H1 (cell line): ENCODE data around the gene SLC39A7. TPM values are rescaled to one million over a fixed set of nuclear protein-coding genes. Genes with fewer than 3 reads are reported as not detected.

Source experiments
- CTCF ChIA-PET: fragments of 300-600 bp; sonication (Branson Sonifier 250); formaldehyde crosslinking; loops from one replicate; lab custom pipeline; 2021; ENCODE audit not compliant: partially characterized antibody; lab: Charles Lee
- POLR2A ChIA-PET: fragments of 300-600 bp; sonication (Branson Sonifier 250); formaldehyde crosslinking; loops from one replicate; lab custom pipeline; 2021; ENCODE audit warnings: inconsistent platforms; ENCODE audit not compliant: partially characterized antibody; lab: Charles Lee
- DNase-seq, 2 experiments: peaks; one replicate each; pipeline versions ENCODE4 v3.0.0 to v3.0.0-alpha.2; 2010 to 2022; ENCODE audit warnings: low spot score in 2 of 2, low read depth in 1 of 2, mixed read lengths in 1 of 2
- FAIRE-seq: peaks from 2 replicates; lab custom pipeline; 2011; peaks lifted over from hg19 to GRCh38; lab: Jason Lieb, UNC
- H2AFZ ChIP-seq: 2 replicates; pipeline ENCODE4 v1.8.1; 2012; ENCODE audit warnings: low read length, inconsistent platforms
- H2AK5ac ChIP-seq: 2 replicates; pipeline ENCODE4 v1.6.1; 2013; ENCODE audit warnings: low read depth, low read length
- H2BK120ac ChIP-seq: replicated peaks from 2 replicates; pipeline ENCODE3; 2013; ENCODE audit warnings: low read depth, low read length, inconsistent platforms
- H2BK12ac ChIP-seq: 2 replicates; pipeline ENCODE4 v1.6.1; 2013; ENCODE audit warnings: low read depth, low read length
- H2BK15ac ChIP-seq: 2 replicates; pipeline ENCODE4 v1.6.1; 2013; ENCODE audit warnings: low read length
- H2BK20ac ChIP-seq: 2 replicates; pipeline ENCODE4 v1.6.1; 2013; ENCODE audit warnings: low read length
- H2BK5ac ChIP-seq: 2 replicates; pipeline ENCODE4 v1.6.1; 2013; ENCODE audit warnings: low read depth, low read length
- H3K14ac ChIP-seq: 2 replicates; pipeline ENCODE4 v1.6.1; 2013; ENCODE audit warnings: inconsistent platforms; ENCODE audit not compliant: insufficient read length
- H3K18ac ChIP-seq: 2 replicates; pipeline ENCODE4 v1.6.1; 2013; ENCODE audit warnings: low read length; ENCODE audit errors: extremely low read depth
- H3K23ac ChIP-seq: 2 replicates; pipeline ENCODE4 v1.6.1; 2013; ENCODE audit warnings: inconsistent platforms; ENCODE audit not compliant: insufficient read length
- H3K23me2 ChIP-seq: 2 replicates; pipeline ENCODE4 v1.6.1; 2013; ENCODE audit warnings: low read depth, low read length
- H3K27ac ChIP-seq: 2 replicates; pipeline ENCODE4 v1.6.1; 2011; ENCODE audit warnings: low read depth, low read length, inconsistent platforms
- H3K27me3 ChIP-seq, 4 experiments: replicated peaks in 1 of 4; 1 replicate in 1 of 4; 2 replicates in 3 of 4; pipeline versions ENCODE4 v1.6.1 to v1.8.1; 2011 to 2013; ENCODE audit warnings: low read length in 3 of 4, mild to moderate bottlenecking in 3 of 4, inconsistent platforms in 2 of 4, mixed read lengths in 2 of 4, moderate library complexity in 1 of 4; ENCODE audit not compliant: control insufficient read depth in 3 of 4, insufficient read depth in 3 of 4; ENCODE audit errors: extremely low read depth in 1 of 4
- H3K36me3 ChIP-seq, 4 experiments: 2 replicates each; pipeline versions ENCODE4 v1.6.1 to v1.8.1; 2011 to 2013; ENCODE audit warnings: mild to moderate bottlenecking in 4 of 4, low read length in 3 of 4, moderate library complexity in 2 of 4, control low read depth in 1 of 4, inconsistent platforms in 1 of 4; ENCODE audit not compliant: insufficient read depth in 4 of 4, control insufficient read depth in 2 of 4
- H3K4ac ChIP-seq: replicated peaks from 2 replicates; pipeline ENCODE3; 2013; ENCODE audit warnings: low read length, low read depth, mixed read lengths, inconsistent platforms; ENCODE audit not compliant: insufficient read length
- H3K4me1 ChIP-seq, 4 experiments: replicated peaks in 1 of 4; 1 replicate in 1 of 4; 2 replicates in 3 of 4; pipeline versions ENCODE4 v1.6.1 to v1.8.1; 2011 to 2013; ENCODE audit warnings: low read length in 3 of 4, inconsistent platforms in 2 of 4, mixed read lengths in 1 of 4; ENCODE audit not compliant: insufficient read depth in 4 of 4, control insufficient read depth in 3 of 4
- H3K4me2 ChIP-seq, 2 experiments: 2 replicates each; pipeline versions ENCODE4 v1.6.1 to v1.8.1; 2011 to 2013; ENCODE audit warnings: low read depth in 2 of 2, low read length in 2 of 2, control low read depth in 1 of 2, inconsistent platforms in 1 of 2, mild to moderate bottlenecking in 1 of 2; ENCODE audit not compliant: insufficient read depth in 1 of 2
- H3K4me3 ChIP-seq, 4 experiments: fragments of 200-600, 300-600 bp in 1 of 4; sonication (generic), shearing (Covaris generic), sonication (Bioruptor Twin) in 1 of 4; 2 replicates each; pipeline versions ENCODE4 v1.5.1 to v1.8.1; 2011 to 2016; ENCODE audit warnings: low read length in 4 of 4, low read depth in 3 of 4, control low read depth in 2 of 4, inconsistent platforms in 2 of 4, mild to moderate bottlenecking in 2 of 4, mixed read lengths in 1 of 4, moderate library complexity in 1 of 4; ENCODE audit not compliant: insufficient read depth in 2 of 4; ENCODE audit errors: extremely low read depth in 1 of 4
- H3K56ac ChIP-seq: replicated peaks from 2 replicates; pipeline ENCODE3; 2013; ENCODE audit warnings: low read depth, mild to moderate bottlenecking, mixed read lengths, low read length, inconsistent platforms; ENCODE audit not compliant: insufficient read length
- H3K79me1 ChIP-seq: 2 replicates; pipeline ENCODE4 v1.6.1; 2013; ENCODE audit warnings: low read depth, low read length, control low read depth
- H3K79me2 ChIP-seq, 2 experiments: 2 replicates each; pipeline versions ENCODE4 v1.6.1 to v1.8.1; 2012 to 2013; ENCODE audit warnings: low read length in 2 of 2, mild to moderate bottlenecking in 2 of 2, inconsistent platforms in 1 of 2; ENCODE audit not compliant: insufficient read depth in 2 of 2, control insufficient read depth in 1 of 2
- H3K9ac ChIP-seq, 4 experiments: replicated peaks in 1 of 4; 1 replicate in 1 of 4; 2 replicates in 3 of 4; pipeline versions ENCODE4 v1.6.1 to v1.8.1; 2011 to 2013; ENCODE audit warnings: low read depth in 3 of 4, low read length in 3 of 4, control low read depth in 2 of 4, mild to moderate bottlenecking in 2 of 4, moderate library complexity in 2 of 4, inconsistent platforms in 1 of 4; ENCODE audit errors: extremely low read depth in 1 of 4
- H3K9me3 ChIP-seq, 2 experiments: 2 replicates each; pipeline versions ENCODE4 v1.6.1 to v1.8.1; 2012 to 2013; ENCODE audit warnings: mild to moderate bottlenecking in 2 of 2, moderate library complexity in 2 of 2, control low read depth in 1 of 2, inconsistent platforms in 1 of 2, low read depth in 1 of 2, low read length in 1 of 2, mixed read lengths in 1 of 2; ENCODE audit not compliant: insufficient read depth in 2 of 2
- H4K20me1 ChIP-seq, 2 experiments: replicated peaks in 1 of 2; 2 replicates each; pipeline versions ENCODE3 to v1.8.1; 2011 to 2013; ENCODE audit warnings: inconsistent platforms in 2 of 2, low read length in 2 of 2, mild to moderate bottlenecking in 1 of 2; ENCODE audit not compliant: insufficient read depth in 2 of 2, control insufficient read depth in 1 of 2
- H4K5ac ChIP-seq: 2 replicates; pipeline ENCODE4 v1.6.1; 2013; ENCODE audit warnings: low read length, low read depth, mixed read lengths, inconsistent platforms; ENCODE audit not compliant: insufficient read length
- H4K8ac ChIP-seq: 2 replicates; pipeline ENCODE4 v1.8.0; 2013; ENCODE audit warnings: mild to moderate bottlenecking, moderate library complexity, low read length, inconsistent platforms; ENCODE audit not compliant: insufficient read depth; ENCODE audit errors: extremely low read depth
- H4K91ac ChIP-seq: replicated peaks from 2 replicates; pipeline ENCODE3; 2013; ENCODE audit warnings: low read length, mixed read lengths, inconsistent platforms; ENCODE audit not compliant: insufficient read length
- BRCA1 ChIP-seq: IDR thresholded peaks from 2 replicates; pipeline ENCODE4 v1.6.1; 2012; ENCODE audit warnings: low read depth, low read length, improper control_type of control experiment
- CTBP2 ChIP-seq: IDR thresholded peaks from 2 replicates; pipeline ENCODE4 v1.7.0; 2011; ENCODE audit warnings: borderline replicate concordance, mild to moderate bottlenecking, moderate library complexity, mixed read lengths, low read length; ENCODE audit not compliant: insufficient read depth, insufficient read length
- CTCF ChIP-seq, 3 experiments: IDR thresholded peaks; 1 replicate in 2 of 3; 2 replicates in 1 of 3; pipeline versions ENCODE4 v1.5.1 to v1.6.1; 2011; ENCODE audit warnings: low read length in 3 of 3, mild to moderate bottlenecking in 3 of 3, inconsistent platforms in 2 of 3, low read depth in 1 of 3, moderate library complexity in 1 of 3; ENCODE audit not compliant: insufficient read depth in 1 of 3; ENCODE audit errors: control extremely low read depth in 1 of 3
- EP300 ChIP-seq, 2 experiments: IDR thresholded peaks; 1 replicate in 1 of 2; 2 replicates in 1 of 2; pipeline ENCODE4 v1.6.1; 2011 to 2012; ENCODE audit warnings: low read depth in 2 of 2, low read length in 2 of 2, mild to moderate bottlenecking in 2 of 2, borderline replicate concordance in 1 of 2, inconsistent platforms in 1 of 2, moderate library complexity in 1 of 2
- NRF1 ChIP-seq: IDR thresholded peaks from 2 replicates; pipeline ENCODE4 v1.6.1; 2011; ENCODE audit warnings: mild to moderate bottlenecking, low read depth, low read length, improper control_type of control experiment
- SAP30 ChIP-seq: fragments of 300-600 bp; sonication (generic); IDR thresholded peaks from 2 replicates; pipeline ENCODE4 v1.7.1; 2012; ENCODE audit warnings: low read length, moderate library complexity, mild to moderate bottlenecking, inconsistent platforms; ENCODE audit not compliant: insufficient read depth, insufficient replicate concordance
- SIRT6 ChIP-seq: IDR thresholded peaks from one replicate; pipeline ENCODE4 v1.7.1; 2012; ENCODE audit warnings: low read length, inconsistent platforms
- SIX5 ChIP-seq: IDR thresholded peaks from 2 replicates; pipeline ENCODE4 v1.6.1; 2011; ENCODE audit warnings: mild to moderate bottlenecking, low read depth, low read length
- SP1 ChIP-seq: IDR thresholded peaks from 2 replicates; pipeline ENCODE4 v1.6.1; 2011; ENCODE audit warnings: low read depth, low read length
- SUZ12 ChIP-seq: fragments of 200-600 bp; sonication (generic); IDR thresholded peaks from 2 replicates; pipeline ENCODE4 v1.6.1; 2012; ENCODE audit warnings: mild to moderate bottlenecking, inconsistent platforms, low read length, moderate library complexity, mixed read lengths
- WGBS, 2 experiments: shearing (Covaris generic) in 1 of 2; methylation state at CpG; one replicate each; pipeline versions ENCODE4 v1.1.6 to v1.1.7; 2013 to 2015; ENCODE audit warnings: low lambda C conversion rate in 2 of 2, mixed read lengths in 2 of 2, inconsistent platforms in 1 of 2, low coverage in 1 of 2, missing lambda C conversion rate in 1 of 2; ENCODE audit not compliant: insufficient replicate concordance in 2 of 2, insufficient coverage in 1 of 2, insufficient read length in 1 of 2; ENCODE audit errors: extremely low coverage in 1 of 2, missing lambda C conversion rate in 1 of 2; 5-methylcytosine and 5-hydroxymethylcytosine counted together
- polyA plus RNA-seq, 7 experiments: library from polyadenylated mRNA; depleted of rRNA in 3 of 7; stranded (reverse) in 5 of 7; unstranded in 2 of 7; fragments of >200 nt in 5 of 7; fragments of 200-250 nt in 2 of 7; gene quantifications; 1 replicate in 5 of 7; 2 replicates in 1 of 7; 4 replicates in 1 of 7; pipeline versions ENCODE4 v1.2.1 to v1.2.3, GENCODE V29; 2011 to 2013; ENCODE audit warnings: missing spikeins in 2 of 7, mixed read lengths in 2 of 7
- total RNA-seq: library from RNA; stranded (reverse); fragmentation: NEBNext Ultra II Directional; extraction: Animal tissue kit (Norgen Biotek cat#: 25700); gene quantifications from 2 replicates; pipeline ENCODE4 v1.2.1, GENCODE V29; 2021

The SLC39A7 gene
- total and polyA plus RNA-seq, 2 of the 8 experiments (the other 6 are each of a cell fraction or from before 2014, with no cell fraction given) = 63.3 to 123 TPM

GRCh38 chr6:33190504-33191107 lies 10.1 kb upstream of the SLC39A7 start:
- H4K8ac ChIP-seq = no peak overlapping the region
- peaks cover 0 to 17% (median 15%) of the 10 kb centered on the region in 4 experiments; a peak in 6 of 7 replicates for H3K27me3 ChIP-seq
- H2BK12ac ChIP-seq = no peak overlapping the region
- H3K79me2 ChIP-seq = no peaks in the 10 kb centered on the region
- POLR2A ChIA-PET = interaction anchor here (0.7 to 1.4 kb wide), 2 partner anchors 70 to 102 kb away, joined by 3 to 6 read pairs; no protein-coding TSS in a partner anchor
- H3K36me3 ChIP-seq = peaks cover 0 to 12% (median 4%) of the 10 kb centered on the region in 4 experiments; a peak in 4 of 8 replicates
- no peak overlapping the region; a peak in 1 of 4 replicates for H3K4me2 ChIP-seq
- no peak overlapping the region for H3K18ac ChIP-seq
- H2AFZ ChIP-seq = no peak overlapping the region
- H3K9ac ChIP-seq = no peak overlapping the region
- H3K9me3 ChIP-seq = no peaks in the 10 kb centered on the region
- no peak overlapping the region for H3K56ac ChIP-seq
- H2AK5ac ChIP-seq = no peak overlapping the region
- H3K23ac ChIP-seq = no peak overlapping the region
- no peak overlapping the region for H3K4ac ChIP-seq
- H3K27ac ChIP-seq = no peak overlapping the region
- H3K79me1 ChIP-seq = no peaks in the 10 kb centered on the region
- H4K91ac ChIP-seq = no peak overlapping the region
- H3K4me3 ChIP-seq = no peak overlapping the region
- H3K23me2 ChIP-seq = peaks cover 11% of the 10 kb centered on the region
- WGBS, 2 experiments = 94% methylated on average over 4 of the region's 11 CpGs; no CpG with 5 or more reads in 1 of the 2 experiments
- CTCF ChIA-PET = interaction anchor here (0.7 to 2.0 kb wide), 7 partner anchors 18 to 209 kb away, joined by 3 to 11 read pairs (median 6); no protein-coding TSS in a partner anchor
- H2BK15ac ChIP-seq = no peak overlapping the region
- no peaks in the 10 kb centered on the region for H4K20me1 ChIP-seq
- H2BK120ac ChIP-seq = no peak overlapping the region
- FAIRE-seq (no peak), DNase-seq (no peak)
- H3K14ac ChIP-seq = no peak overlapping the region
- no peak overlapping the region for H4K5ac ChIP-seq
- H3K4me1 ChIP-seq = peaks cover 0 to 8% (median 7%) of the 10 kb centered on the region in 4 experiments; a peak in 6 of 7 replicates
- H2BK5ac ChIP-seq = no peak overlapping the region
- H2BK20ac ChIP-seq = no peak overlapping the region
- TF ChIP-seq SIRT6 (no peak), NRF1 (no peak), SUZ12 (no peak), CTBP2 (no peak), SAP30 (no peak), BRCA1 (no peak), EP300 (IDR thresholded peaks at IDR 0.05; ENCODE audit: borderline replicate concordance in 1 of 2, low read depth in 2 of 2, low read length in 2 of 2) (no peak), SIX5 (no peak), CTCF (IDR thresholded peaks at IDR 0.05; ENCODE audit: control extremely low read depth in 1 of 3, insufficient read depth in 1 of 3, low read depth in 1 of 3, low read length in 3 of 3) (no peak), SP1 (no peak)
